Suprapubic skin (tissue), 3 donors: ENCODE results near the gene STXBP1.

Source experiments
- CTCF ChIP-seq, 2 donors: fragments of 200-600 bp in 1 of 2; fragments of 450-650 bp in 1 of 2; sonication (generic) in 1 of 2; IDR thresholded peaks; one replicate each; pipeline ENCODE4 v1.5.1; 2016 to 2019; ENCODE audit warnings: antibody characterized with exemption in 2 of 2, mild to moderate bottlenecking in 1 of 2, moderate library complexity in 1 of 2
- EP300 ChIP-seq: sonication (generic); formaldehyde crosslinking; IDR thresholded peaks from one replicate; pipeline ENCODE4 v1.6.1; 2017; ENCODE audit warnings: antibody characterized with exemption

GRCh38 chr9:127642082-127642740, 30.1 kb downstream of the STXBP1 start:
- TF ChIP-seq CTCF (IDR thresholded peaks at IDR 0.05), result no peak
- no peak for TF ChIP-seq EP300
